Astrocyte (in vitro differentiated cells and primary cell): ENCODE data around the gene NR5A2. TPM values are rescaled to one million over a fixed set of nuclear protein-coding genes. Genes with fewer than 3 reads are reported as not detected.

Experiments
- DNase-seq: peaks from one replicate; pipeline ENCODE4 v3.0.0-alpha.2; 2010; ENCODE audit warnings: low read depth
- FAIRE-seq: peaks from 2 replicates; lab custom pipeline; 2011; peaks lifted over from hg19 to GRCh38; lab: Jason Lieb, UNC
- H2AFZ ChIP-seq: 2 replicates; pipeline ENCODE4 v1.6.0; 2012; ENCODE audit warnings: low read depth, low read length, inconsistent platforms
- H3K27ac ChIP-seq: 2 replicates; pipeline ENCODE4 v1.5.1; 2011; ENCODE audit warnings: low read depth, low read length, inconsistent platforms
- H3K27me3 ChIP-seq: 2 replicates; pipeline ENCODE4 v1.6.0; 2011; ENCODE audit warnings: low read length, inconsistent platforms; ENCODE audit not compliant: insufficient read depth
- H3K36me3 ChIP-seq: 2 replicates; pipeline ENCODE4 v1.5.1; 2011; ENCODE audit warnings: low read length, inconsistent platforms; ENCODE audit not compliant: insufficient read depth
- H3K4me1 ChIP-seq: 2 replicates; pipeline ENCODE4 v1.5.1; 2011; ENCODE audit warnings: low read length, inconsistent platforms; ENCODE audit not compliant: insufficient read depth
- H3K4me2 ChIP-seq: 2 replicates; pipeline ENCODE4 v1.6.0; 2012; ENCODE audit warnings: low read length, inconsistent platforms
- H3K4me3 ChIP-seq: 2 replicates; pipeline ENCODE4 v1.5.1; 2011; ENCODE audit warnings: low read depth, mild to moderate bottlenecking, low read length, inconsistent platforms; ENCODE audit not compliant: insufficient read depth
- H3K79me2 ChIP-seq: 2 replicates; pipeline ENCODE4 v1.6.0; 2012; ENCODE audit warnings: mild to moderate bottlenecking, low read length, inconsistent platforms; ENCODE audit not compliant: insufficient read depth
- H3K9ac ChIP-seq: 2 replicates; pipeline ENCODE4 v1.6.0; 2012; ENCODE audit warnings: mild to moderate bottlenecking, low read length, inconsistent platforms
- H3K9me3 ChIP-seq: 2 replicates; pipeline ENCODE4 v1.5.1; 2012; ENCODE audit warnings: low read depth, mild to moderate bottlenecking, low read length, inconsistent platforms; ENCODE audit not compliant: insufficient read depth
- H4K20me1 ChIP-seq: 2 replicates; pipeline ENCODE4 v1.6.0; 2012; ENCODE audit warnings: low read length, inconsistent platforms; ENCODE audit not compliant: insufficient read depth
- H3K27ac Mint-ChIP-seq: one replicate; pipeline ENCODE4 v1.8.0; 2021; ENCODE audit warnings: mild to moderate bottlenecking, mixed read lengths; ENCODE audit not compliant: unreplicated experiment
- H3K27me3 Mint-ChIP-seq: one replicate; pipeline ENCODE4 v1.8.0; 2021; ENCODE audit warnings: low read depth, mixed read lengths; ENCODE audit not compliant: unreplicated experiment
- H3K36me3 Mint-ChIP-seq: one replicate; pipeline ENCODE4 v1.8.0; 2021; ENCODE audit warnings: low read depth, mixed read lengths; ENCODE audit not compliant: unreplicated experiment
- H3K4me1 Mint-ChIP-seq: one replicate; pipeline ENCODE4 v1.8.0; 2021; ENCODE audit warnings: low read depth, mixed read lengths; ENCODE audit not compliant: unreplicated experiment
- H3K4me3 Mint-ChIP-seq: one replicate; pipeline ENCODE4 v1.8.0; 2021; ENCODE audit warnings: mild to moderate bottlenecking, moderate library complexity, mixed read lengths; ENCODE audit not compliant: unreplicated experiment
- H3K9me3 Mint-ChIP-seq: one replicate; pipeline ENCODE4 v1.8.0; 2021; ENCODE audit warnings: mild to moderate bottlenecking, mixed read lengths; ENCODE audit not compliant: unreplicated experiment
- CTCF ChIP-seq: IDR thresholded peaks from 2 replicates; pipeline ENCODE4 v1.5.1; 2011; ENCODE audit warnings: low read depth, mild to moderate bottlenecking, inconsistent platforms, low read length, moderate library complexity; ENCODE audit not compliant: insufficient read depth
- EZH2 ChIP-seq: IDR thresholded peaks from 2 replicates; pipeline ENCODE4 v1.6.1; 2012; ENCODE audit warnings: mild to moderate bottlenecking, low read length, inconsistent platforms; ENCODE audit not compliant: insufficient read depth
- total RNA-seq: library from RNA; stranded (reverse); gene quantifications from 2 replicates; pipeline ENCODE4 v1.2.1, GENCODE V29; 2021

The NR5A2 gene
- total RNA-seq, 1 donor from 2014 or later: 0.39 TPM

GRCh38 chr1:200015811-200016210 is 11.7 kb upstream of the NR5A2 start:
- Mint-ChIP-seq H3K27ac (no peak overlapping the region), H3K36me3 (no peaks in the 10 kb centered on the region), H3K27me3 (peaks cover 5% of the 10 kb centered on the region), H3K9me3 (no peaks in the 10 kb centered on the region), H3K4me1 (no peaks in the 10 kb centered on the region), H3K4me3 (no peak overlapping the region)
- Histone ChIP-seq H3K36me3 (no peaks in the 10 kb centered on the region), H2AFZ (no peak overlapping the region), H3K4me1 (no peaks in the 10 kb centered on the region), H3K27ac (no peak overlapping the region), H4K20me1 (no peaks in the 10 kb centered on the region), H3K9me3 (no peaks in the 10 kb centered on the region), H3K27me3 (peaks cover 7% of the 10 kb centered on the region), H3K4me3 (no peak overlapping the region), H3K4me2 (no peak overlapping the region), H3K9ac (no peak overlapping the region), H3K79me2 (no peaks in the 10 kb centered on the region)
- FAIRE-seq (no peak), DNase-seq (no peak)
- TF ChIP-seq CTCF (no peak), EZH2 (no peak)

- Mint-ChIP-seq H3K27me3 (peaks cover 5% of the 10 kb centered on the region), H3K9me3 (no peaks in the 10 kb centered on the region), H3K4me3 (no peak overlapping the region), H3K4me1 (no peaks in the 10 kb centered on the region), H3K27ac (no peak overlapping the region), H3K36me3 (no peaks in the 10 kb centered on the region)
- no peak for DNase-seq
- Histone ChIP-seq H3K36me3 (no peaks in the 10 kb centered on the region), H3K4me3 (no peak overlapping the region), H3K4me2 (no peak overlapping the region), H4K20me1 (no peaks in the 10 kb centered on the region), H3K9ac (no peak overlapping the region), H3K27me3 (peaks cover 6% of the 10 kb centered on the region), H3K79me2 (no peaks in the 10 kb centered on the region), H2AFZ (no peak overlapping the region), H3K27ac (no peak overlapping the region), H3K4me1 (no peaks in the 10 kb centered on the region), H3K9me3 (no peaks in the 10 kb centered on the region)
- no peak for FAIRE-seq
- TF ChIP-seq EZH2 (no peak), CTCF (no peak)
Measured at GRCh38 chr1:200021577-200022238, 5.8 kb upstream of the NR5A2 start.

- Histone ChIP-seq H3K4me2 (no peak overlapping the region), H3K4me3 (no peak overlapping the region), H3K36me3 (no peaks in the 10 kb centered on the region), H3K4me1 (no peaks in the 10 kb centered on the region), H3K27me3 (peaks cover 10% of the 10 kb centered on the region), H3K79me2 (no peaks in the 10 kb centered on the region), H3K9me3 (no peaks in the 10 kb centered on the region), H4K20me1 (no peaks in the 10 kb centered on the region), H3K27ac (no peak overlapping the region), H2AFZ (no peak overlapping the region), H3K9ac (no peak overlapping the region)
- Mint-ChIP-seq H3K4me1 (no peaks in the 10 kb centered on the region), H3K9me3 (no peaks in the 10 kb centered on the region), H3K36me3 (no peaks in the 10 kb centered on the region), H3K27me3 (peaks cover 7% of the 10 kb centered on the region), H3K4me3 (no peak overlapping the region), H3K27ac (no peak overlapping the region)
- DNase-seq: no peak
- TF ChIP-seq CTCF (no peak), EZH2 (no peak)
- FAIRE-seq: no peak
Measured at GRCh38 chr1:200022239-200022804, 5.2 kb upstream of the NR5A2 start.
